ENCODE data around the gene SERPINB7. TPM values are rescaled to one million over a fixed set of nuclear protein-coding genes. Genes with fewer than 3 reads are reported as not detected.

SERPINB7 gene
- total and polyA plus RNA-seq, 2 of the 4 experiments (the other 2 are of a cell fraction): 79.9 to 100 TPM

GRCh38 chr18:63837590-63837989, 62.4 kb downstream of the SERPINB7 start:
- CTCF ChIA-PET: no interaction called here
- Histone ChIP-seq H2AFZ (replicated peaks; ENCODE audit: low read length, poor library complexity) (no peak overlapping the region), H2AK9ac (replicated peaks; ENCODE audit: low read depth, low read length, poor library complexity) (no peak overlapping the region)

More at GRCh38 chr18:63837590-63837989, 62.4 kb downstream of the SERPINB7 start:
- no peak overlapping the region for H3K4ac ChIP-seq (ENCODE audit: low read depth, low read length)
- no peak overlapping the region for H4K5ac ChIP-seq (ENCODE audit: low read depth, low read length)
- in situ Hi-C loops (cut with MboI; ENCODE audit: low sequenced_read_pairs) (no loop called here), intact Hi-C loops (cut with micrococcal nuclease) (no loop called here), dilution Hi-C loops (cut with HindIII; ENCODE audit: low sequenced_read_pairs, unreplicated experiment) (no loop called here)
- H3K4me3 ChIP-seq (ENCODE audit: insufficient read depth, low read depth, low read length): no peak overlapping the region
- POLR2A ChIA-PET (ENCODE audit: unreplicated experiment): no interaction called here
- BruUV-seq (replicated peaks): no TSS peak
- H3K27ac ChIP-seq (ENCODE audit: insufficient read depth, low read length): no peak overlapping the region
- no peaks in the 10 kb centered on the region; the same call in 1 of the 2 replicates for H3K4me1 ChIP-seq (ENCODE audit: control insufficient read depth, insufficient read depth, low read length)
- H3K27me3 ChIP-seq (ENCODE audit: control insufficient read depth, insufficient read depth, low read length): no peaks in the 10 kb centered on the region
- no peaks in the 10 kb centered on the region for H4K20me1 ChIP-seq (ENCODE audit: insufficient read depth, low read length)
- H4K8ac ChIP-seq (ENCODE audit: low read depth in 2 of 2, low read length in 2 of 2): no peak overlapping the region; a peak in 1 of 4 replicates
- H2BK15ac ChIP-seq (ENCODE audit: low read depth, low read length): no peak overlapping the region
- no peak overlapping the region for H3K9ac ChIP-seq (ENCODE audit: low read depth, low read length)
- H3K56ac ChIP-seq (ENCODE audit: extremely low read depth, insufficient read depth, low read length): no peak overlapping the region
- H3K36me3 ChIP-seq (ENCODE audit: control insufficient read depth, insufficient read depth, low read length): no peaks in the 10 kb centered on the region
- no peak overlapping the region for H2BK20ac ChIP-seq (ENCODE audit: low read depth, low read length)
- no peak overlapping the region for H3K4me2 ChIP-seq (ENCODE audit: low read depth, low read length)
- no peak overlapping the region for H3K23ac ChIP-seq (ENCODE audit: low read depth, low read length)
- H2AK5ac ChIP-seq (ENCODE audit: low read depth, low read length): no peak overlapping the region
- WGBS, 2 experiments (ENCODE audit: extremely low coverage in 2 of 2, insufficient read length in 1 of 2): 88% methylated on average over 3 of the region's 5 CpGs; no CpG with 5 or more reads in 1 of the 2 experiments
- no peaks in the 10 kb centered on the region for H3K9me3 ChIP-seq (ENCODE audit: control insufficient read depth, insufficient read depth, low read length)
- TF ChIP-seq NFE2L2 (IDR thresholded peaks at IDR 0.05; ENCODE audit: low read depth, low read length) (no peak), MAFK (IDR thresholded peaks at IDR 0.05; ENCODE audit: low read depth, low read length) (no peak), RAD21 (IDR thresholded peaks at IDR 0.05; ENCODE audit: low read length) (no peak), BHLHE40 (IDR thresholded peaks at IDR 0.05; ENCODE audit: low read depth, low read length) (no peak), FOS (IDR thresholded peaks at IDR 0.05; ENCODE audit: low read depth, low read length) (no peak), CTCF (conservative IDR thresholded peaks at IDR 0.05; ENCODE audit: low read depth, low read length) (no peak), MXI1 (IDR thresholded peaks at IDR 0.05; ENCODE audit: borderline replicate concordance, low read depth, low read length) (no peak), USF2 (IDR thresholded peaks at IDR 0.05; ENCODE audit: low read depth, low read length) (no peak), CHD1 (IDR thresholded peaks at IDR 0.05; ENCODE audit: low read depth, low read length) (no peak), SMC3 (IDR thresholded peaks at IDR 0.05; ENCODE audit: low read depth, low read length) (no peak), RCOR1 (IDR thresholded peaks at IDR 0.05; ENCODE audit: insufficient replicate concordance, low read length) (no peak), CEBPB (IDR thresholded peaks at IDR 0.05; ENCODE audit: low read depth, low read length) (no peak), MAZ (IDR thresholded peaks at IDR 0.05; ENCODE audit: borderline replicate concordance, low read depth, low read length) (no peak), ELK1 (IDR thresholded peaks at IDR 0.05; ENCODE audit: borderline replicate concordance, low read depth, low read length) (no peak), POLR2A (IDR thresholded peaks at IDR 0.05; ENCODE audit: low read depth, low read length) (no peak), RFX5 (IDR thresholded peaks at IDR 0.05; ENCODE audit: low read depth, low read length) (no peak)
- no peak overlapping the region for H2BK120ac ChIP-seq (ENCODE audit: low read depth, low read length)
- no peak overlapping the region for H4K91ac ChIP-seq (ENCODE audit: insufficient read depth, low read depth, low read length)
- DNase-seq (no peak), ATAC-seq (ENCODE audit: low read depth) (no peak)
- H3K18ac ChIP-seq (ENCODE audit: low read depth, low read length): no peak overlapping the region
- H3K79me1 ChIP-seq (ENCODE audit: low read depth in 1 of 2, low read length in 2 of 2): no peaks in the 10 kb centered on the region
- no peaks in the 10 kb centered on the region for H3K9me1 ChIP-seq (ENCODE audit: insufficient read depth, low read length)
- H3K14ac ChIP-seq (replicated peaks; ENCODE audit: low read depth, low read length): no peak overlapping the region
- H2BK5ac ChIP-seq (ENCODE audit: low read depth, low read length, poor library complexity, severe bottlenecking): no peak overlapping the region
